PFSK-1 (cell line): ENCODE measurements around the gene DMTF1.

Experiments
- FOXP2 ChIP-seq: optimal IDR thresholded peaks from 2 replicates; pipeline ENCODE3; 2011; ENCODE audit warnings: borderline replicate concordance, control low read depth, inconsistent platforms; ENCODE audit not compliant: insufficient read depth; ENCODE audit errors: extremely low read length, extremely low read depth
- POLR2AphosphoS5 ChIP-seq: IDR thresholded peaks from 2 replicates; pipeline ENCODE4 v1.6.1; 2012; ENCODE audit warnings: low read depth, mild to moderate bottlenecking, control low read depth, low read length, moderate library complexity
- SIN3A ChIP-seq: IDR thresholded peaks from 2 replicates; pipeline ENCODE4 v1.6.1; 2012; ENCODE audit warnings: mild to moderate bottlenecking, low read length, moderate library complexity, borderline replicate concordance; ENCODE audit not compliant: insufficient read depth
- TAF1 ChIP-seq: IDR thresholded peaks from 2 replicates; pipeline ENCODE4 v1.6.1; 2012; ENCODE audit warnings: low read length, control low read depth, borderline replicate concordance; ENCODE audit not compliant: insufficient read depth
- TF ChIP-seq, protein P1 (sequence below), 2 experiments: IDR thresholded peaks; 2 replicates each; pipeline versions ENCODE4 v1.6.1 to v1.8.0; 2011 to 2012; ENCODE audit warnings: low read depth in 2 of 2, low read length in 2 of 2, control low read depth in 1 of 2, inconsistent platforms in 1 of 2, mild to moderate bottlenecking in 1 of 2, moderate library complexity in 1 of 2; ENCODE audit not compliant: insufficient read depth in 1 of 2

DMTF1 gene

DNA sequence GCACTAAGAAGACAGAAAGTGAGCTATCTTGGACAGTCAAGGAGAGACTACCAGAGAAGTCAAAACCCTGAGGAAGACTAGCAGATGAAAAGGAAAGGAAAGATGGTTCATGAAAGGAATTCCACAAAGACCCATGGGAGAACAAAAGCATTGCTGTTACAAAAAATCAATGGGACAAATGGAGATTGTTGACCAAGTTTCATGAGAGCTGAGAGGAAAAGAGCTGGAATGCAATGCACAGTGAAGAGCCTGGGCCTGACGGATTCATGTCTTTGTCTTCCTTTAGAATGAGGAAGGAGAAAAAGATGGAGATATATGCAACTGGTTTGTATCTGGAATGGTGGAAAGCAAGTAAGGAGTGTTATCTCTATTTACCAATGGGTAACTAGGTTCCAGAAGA lies 50.0 kb downstream of the DMTF1 start:
- TF ChIP-seq FOXP2 (no peak), POLR2AphosphoS5 (peak; percentile 21; the same call in 1 of the 2 replicates)

DNA sequence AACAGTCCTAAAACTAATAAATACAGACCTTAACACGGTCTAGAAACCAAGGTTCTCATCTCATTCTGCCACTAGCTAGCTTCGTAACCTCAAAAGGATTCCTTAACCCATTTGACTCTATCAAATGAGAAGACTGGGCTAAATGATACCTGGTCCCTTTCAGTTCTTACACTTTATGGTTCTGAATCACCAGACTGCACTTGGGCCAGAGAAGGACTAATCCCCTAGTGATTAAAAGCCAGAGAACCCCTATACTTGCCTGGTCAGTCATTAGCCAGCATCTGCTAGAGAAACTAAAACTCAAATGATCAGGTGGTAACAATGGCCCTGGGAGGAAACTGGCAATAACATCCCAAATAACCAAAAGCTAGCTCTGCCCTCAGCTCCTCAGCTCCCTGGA lies 50.5 kb downstream of the DMTF1 start:
- TF ChIP-seq TAF1 = no peak
- TF ChIP-seq, protein P1, sequence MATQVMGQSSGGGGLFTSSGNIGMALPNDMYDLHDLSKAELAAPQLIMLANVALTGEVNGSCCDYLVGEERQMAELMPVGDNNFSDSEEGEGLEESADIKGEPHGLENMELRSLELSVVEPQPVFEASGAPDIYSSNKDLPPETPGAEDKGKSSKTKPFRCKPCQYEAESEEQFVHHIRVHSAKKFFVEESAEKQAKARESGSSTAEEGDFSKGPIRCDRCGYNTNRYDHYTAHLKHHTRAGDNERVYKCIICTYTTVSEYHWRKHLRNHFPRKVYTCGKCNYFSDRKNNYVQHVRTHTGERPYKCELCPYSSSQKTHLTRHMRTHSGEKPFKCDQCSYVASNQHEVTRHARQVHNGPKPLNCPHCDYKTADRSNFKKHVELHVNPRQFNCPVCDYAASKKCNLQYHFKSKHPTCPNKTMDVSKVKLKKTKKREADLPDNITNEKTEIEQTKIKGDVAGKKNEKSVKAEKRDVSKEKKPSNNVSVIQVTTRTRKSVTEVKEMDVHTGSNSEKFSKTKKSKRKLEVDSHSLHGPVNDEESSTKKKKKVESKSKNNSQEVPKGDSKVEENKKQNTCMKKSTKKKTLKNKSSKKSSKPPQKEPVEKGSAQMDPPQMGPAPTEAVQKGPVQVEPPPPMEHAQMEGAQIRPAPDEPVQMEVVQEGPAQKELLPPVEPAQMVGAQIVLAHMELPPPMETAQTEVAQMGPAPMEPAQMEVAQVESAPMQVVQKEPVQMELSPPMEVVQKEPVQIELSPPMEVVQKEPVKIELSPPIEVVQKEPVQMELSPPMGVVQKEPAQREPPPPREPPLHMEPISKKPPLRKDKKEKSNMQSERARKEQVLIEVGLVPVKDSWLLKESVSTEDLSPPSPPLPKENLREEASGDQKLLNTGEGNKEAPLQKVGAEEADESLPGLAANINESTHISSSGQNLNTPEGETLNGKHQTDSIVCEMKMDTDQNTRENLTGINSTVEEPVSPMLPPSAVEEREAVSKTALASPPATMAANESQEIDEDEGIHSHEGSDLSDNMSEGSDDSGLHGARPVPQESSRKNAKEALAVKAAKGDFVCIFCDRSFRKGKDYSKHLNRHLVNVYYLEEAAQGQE (IDR thresholded peaks at IDR 0.05; ENCODE audit: insufficient read depth in 1 of 2, low read depth in 2 of 2, low read length in 2 of 2) = no peak
- no peak for TF ChIP-seq FOXP2
- no peak for TF ChIP-seq SIN3A
- TF ChIP-seq POLR2AphosphoS5 = no peak

DNA sequence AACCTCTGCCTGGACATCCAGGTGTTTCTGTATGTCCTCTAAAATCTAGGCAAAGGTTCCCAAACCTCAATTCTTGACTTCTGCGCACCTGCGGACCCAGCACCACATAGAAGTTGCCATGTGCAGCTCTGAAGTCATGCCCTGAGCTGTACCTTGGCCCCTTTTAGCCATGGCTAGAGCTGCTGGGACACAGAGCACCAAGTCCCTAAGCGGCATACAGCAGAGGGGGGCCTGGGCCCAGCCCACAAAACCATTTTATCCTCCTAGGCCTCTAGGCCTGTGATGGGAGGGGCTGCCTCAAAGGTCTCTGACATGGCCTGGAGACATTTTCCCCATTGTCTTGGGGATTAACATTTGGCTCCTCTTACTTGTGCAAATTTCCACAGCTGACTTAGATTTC lies 52.7 kb downstream of the DMTF1 start:
- no peak for TF ChIP-seq SIN3A
- TF ChIP-seq, protein P1 (IDR thresholded peaks at IDR 0.05; ENCODE audit: insufficient read depth in 1 of 2, low read depth in 2 of 2, low read length in 2 of 2) = no peak
- TF ChIP-seq POLR2AphosphoS5 = no peak
- no peak for TF ChIP-seq FOXP2
- no peak for TF ChIP-seq TAF1

DNA sequence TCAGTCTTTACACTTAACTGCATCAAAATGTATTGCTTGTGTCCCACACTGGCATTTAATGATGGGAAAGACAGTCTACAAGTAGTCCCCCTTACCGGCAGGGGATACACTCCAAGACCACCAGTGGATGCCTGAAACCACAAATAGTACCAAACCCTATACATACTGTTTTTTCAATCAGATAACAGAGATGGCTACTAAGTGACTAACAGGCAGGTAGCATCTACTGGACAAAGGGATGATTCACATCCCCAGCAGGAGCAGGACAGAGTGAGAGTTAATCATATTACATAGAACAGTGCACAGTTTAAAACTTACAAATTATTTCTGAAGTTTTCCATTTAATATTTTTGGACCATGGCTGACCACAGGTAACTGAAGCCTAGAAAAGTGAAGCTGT lies 54.1 kb downstream of the DMTF1 start:
- no peak for TF ChIP-seq POLR2AphosphoS5

DNA sequence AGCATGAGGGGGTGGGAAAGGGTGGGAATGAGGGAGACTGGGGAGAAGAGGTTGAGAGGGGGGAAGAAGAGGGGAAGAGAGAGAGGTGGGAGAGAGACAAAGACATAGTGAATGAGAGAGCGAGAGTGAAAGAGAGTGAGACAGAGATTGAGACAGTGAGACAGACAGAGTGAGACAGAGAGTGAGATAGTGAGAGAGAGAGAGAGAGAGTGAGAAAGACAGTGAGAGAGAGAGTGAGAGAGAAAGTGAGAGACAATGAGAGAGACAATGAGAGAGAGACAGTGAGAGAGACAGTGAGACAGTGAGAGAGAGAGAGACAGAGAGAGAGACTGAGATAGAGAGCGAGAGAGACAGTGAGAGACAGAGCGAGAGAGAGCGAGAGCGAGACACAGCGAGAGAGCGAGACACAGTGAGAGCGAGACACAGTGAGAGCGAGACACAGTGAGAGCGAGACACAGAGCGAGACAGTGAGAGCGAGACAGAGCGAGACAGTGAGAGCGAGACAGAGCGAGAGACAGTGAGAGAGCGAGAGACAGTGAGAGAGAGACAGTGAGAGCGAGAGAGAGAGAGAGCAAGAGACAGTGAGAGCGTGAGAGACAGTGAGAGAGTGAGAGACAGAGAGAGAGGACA lies 57.2 kb downstream of the DMTF1 start:
- TF ChIP-seq FOXP2 = no peak
- no peak for TF ChIP-seq SIN3A
- no peak for TF ChIP-seq POLR2AphosphoS5
- TF ChIP-seq, protein P1 (IDR thresholded peaks at IDR 0.05; ENCODE audit: insufficient read depth in 1 of 2, low read depth in 2 of 2, low read length in 2 of 2) = no peak
- TF ChIP-seq TAF1 = no peak

DNA sequence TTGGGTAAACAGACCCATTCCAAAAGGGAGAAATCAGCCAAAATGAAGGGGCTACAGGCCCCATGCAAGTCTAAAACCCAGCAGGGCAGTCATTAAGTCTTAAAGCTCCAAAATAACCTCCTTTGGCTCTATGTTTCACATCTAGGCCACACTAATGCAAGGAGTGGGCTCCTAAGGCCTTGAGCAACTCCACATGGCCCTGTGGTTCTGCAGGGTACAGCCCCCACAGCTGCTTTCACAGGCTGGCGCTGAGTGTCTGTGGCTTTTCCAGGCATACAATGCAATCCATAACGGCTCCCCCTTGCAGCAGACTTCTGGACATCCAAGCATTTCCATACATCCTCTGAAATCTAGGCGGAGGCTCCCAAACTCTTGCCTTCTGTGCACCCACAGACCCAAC lies 58.3 kb downstream of the DMTF1 start:
- no peak for TF ChIP-seq FOXP2
- no peak for TF ChIP-seq SIN3A
- TF ChIP-seq TAF1 = no peak
- TF ChIP-seq, protein P1 (IDR thresholded peaks at IDR 0.05; ENCODE audit: insufficient read depth in 1 of 2, low read depth in 2 of 2, low read length in 2 of 2) = no peak
